Testis (tissue), 2 donors: ENCODE data around the gene NANOG.

Experiments used
- CTCF ChIP-seq, 3 experiments: fragments of 450-650 bp in 2 of 3; fragments of 200-600 bp in 1 of 3; sonication (generic) in 1 of 3; IDR thresholded peaks; one replicate each; pipeline ENCODE4 v1.5.1; 2016 to 2019; ENCODE audit warnings: antibody characterized with exemption in 3 of 3, mild to moderate bottlenecking in 2 of 3, moderate library complexity in 1 of 3
- POLR2A ChIP-seq: fragments of 450-650 bp; IDR thresholded peaks from one replicate; pipeline ENCODE4 v1.6.1; 2017; ENCODE audit warnings: antibody characterized with exemption, mild to moderate bottlenecking, moderate library complexity

GRCh38 chr12:7834701-7835100 is 45.5 kb downstream of the NANOG start:
- TF ChIP-seq POLR2A = no peak
- no peak for TF ChIP-seq CTCF (IDR thresholded peaks at IDR 0.05)
